ENCODE data around the gene ANKRD40.

DNA sequence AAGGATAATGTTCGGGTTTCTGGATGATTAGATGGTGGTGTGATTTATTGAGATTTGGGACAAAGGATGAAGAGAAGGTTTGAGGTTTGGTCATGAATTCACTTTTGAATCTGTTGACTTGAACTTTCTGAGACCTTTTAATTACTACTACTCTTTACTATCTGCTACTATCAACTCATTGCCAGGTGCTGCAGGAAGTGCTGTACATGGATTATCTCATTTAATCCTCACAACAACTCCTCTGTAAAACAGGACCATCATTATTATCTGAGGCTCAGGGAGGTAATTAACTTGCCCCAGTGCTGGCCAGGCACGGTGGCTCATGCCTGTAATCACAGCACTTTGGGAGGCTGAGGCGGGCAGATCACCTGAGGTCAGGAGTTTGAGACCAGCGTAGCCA, 2.9 kb upstream of the ANKRD40 start:
- TF ChIP-seq POLR2A (IDR thresholded peaks at IDR 0.05) (no peak), POLR2AphosphoS5 (IDR thresholded peaks at IDR 0.05; ENCODE audit: insufficient read depth in 1 of 2, low read depth in 1 of 2) (no peak)
- TF ChIP-seq, protein P1, sequence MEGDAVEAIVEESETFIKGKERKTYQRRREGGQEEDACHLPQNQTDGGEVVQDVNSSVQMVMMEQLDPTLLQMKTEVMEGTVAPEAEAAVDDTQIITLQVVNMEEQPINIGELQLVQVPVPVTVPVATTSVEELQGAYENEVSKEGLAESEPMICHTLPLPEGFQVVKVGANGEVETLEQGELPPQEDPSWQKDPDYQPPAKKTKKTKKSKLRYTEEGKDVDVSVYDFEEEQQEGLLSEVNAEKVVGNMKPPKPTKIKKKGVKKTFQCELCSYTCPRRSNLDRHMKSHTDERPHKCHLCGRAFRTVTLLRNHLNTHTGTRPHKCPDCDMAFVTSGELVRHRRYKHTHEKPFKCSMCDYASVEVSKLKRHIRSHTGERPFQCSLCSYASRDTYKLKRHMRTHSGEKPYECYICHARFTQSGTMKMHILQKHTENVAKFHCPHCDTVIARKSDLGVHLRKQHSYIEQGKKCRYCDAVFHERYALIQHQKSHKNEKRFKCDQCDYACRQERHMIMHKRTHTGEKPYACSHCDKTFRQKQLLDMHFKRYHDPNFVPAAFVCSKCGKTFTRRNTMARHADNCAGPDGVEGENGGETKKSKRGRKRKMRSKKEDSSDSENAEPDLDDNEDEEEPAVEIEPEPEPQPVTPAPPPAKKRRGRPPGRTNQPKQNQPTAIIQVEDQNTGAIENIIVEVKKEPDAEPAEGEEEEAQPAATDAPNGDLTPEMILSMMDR (IDR thresholded peaks at IDR 0.05): no peak
